ENCODE results near the gene MTFR1L. TPM values are rescaled to one million over a fixed set of nuclear protein-coding genes. Genes with fewer than 3 reads are reported as not detected.

The MTFR1L gene
- polyA plus RNA-seq, 2 of the 4 experiments (the other 2 are of a cell fraction) = 26.1 TPM

GRCh38 chr1:25871704-25872494 lies 52.1 kb downstream of the MTFR1L start:
- Histone ChIP-seq H3K27ac (peak overlapping the region; percentile 8 to 62; a peak in 3 of 6 replicates), H3K4me3 (no peak overlapping the region), H3K4me1 (peaks cover 58% of the 10 kb centered on the region), H3K9me3 (no peaks in the 10 kb centered on the region), H3K4me2 (peak overlapping the region; percentile 51)
- TF ChIP-seq BCL3 (IDR thresholded peaks at IDR 0.05) (no peak), ESRRA (IDR thresholded peaks at IDR 0.05; ENCODE audit: borderline replicate concordance, low read length) (no peak), ZC3H11A (IDR thresholded peaks at IDR 0.05) (no peak), KDM1A (IDR thresholded peaks at IDR 0.05; ENCODE audit: low read depth) (no peak), TP53 (CRISPR knock-in tag; IDR thresholded peaks at IDR 0.05) (no peak), FOSL2 (IDR thresholded peaks at IDR 0.05) (no peak), FOSL2 (CRISPR knock-in tag; IDR thresholded peaks at IDR 0.05) (no peak), ZFP36 (IDR thresholded peaks at IDR 0.05; ENCODE audit: borderline replicate concordance, partially characterized antibody) (peak; percentile 71)
- ATAC-seq (no peak), FAIRE-seq (no peak), DNase-seq (ENCODE audit: low read depth in 1 of 2, low spot score in 1 of 2) (no peak)
- WGBS (ENCODE audit: missing lambda C conversion rate) = 69% methylated on average over 9 of the region's 9 CpGs
- CTCF ChIA-PET = interaction anchor here (0.7 kb wide), 1 partner anchor 18 kb away, joined by 3 read pairs; no protein-coding TSS in a partner anchor
- POLR2A ChIA-PET = no interaction called here

- FAIRE-seq = no peak
Measured at GRCh38 chr1:25872713-25873112, 53.0 kb downstream of the MTFR1L start.

DNA sequence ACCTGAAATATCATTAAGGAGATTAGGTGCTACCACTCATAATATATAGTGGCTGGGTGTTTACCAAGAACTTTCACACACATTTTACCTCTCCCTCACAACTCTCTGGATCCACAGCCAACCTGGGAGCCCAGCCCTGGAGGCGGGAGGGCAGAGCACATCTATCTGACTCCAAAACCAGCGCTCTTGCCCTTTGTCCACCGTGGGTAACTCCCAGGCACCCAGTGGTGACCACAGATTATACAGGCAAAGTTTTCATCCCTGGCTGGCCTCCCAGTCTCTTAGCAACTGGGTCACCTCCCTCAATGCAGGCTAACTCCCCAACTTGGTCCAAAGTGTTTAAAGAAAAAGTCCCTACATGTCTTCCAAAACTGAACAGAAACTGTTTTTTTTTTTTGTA lies 53.4 kb downstream of the MTFR1L start:
- peak overlapping the region in 1 of 2 experiments; percentile 3; a peak in 1 of 6 replicates for H3K27ac ChIP-seq
- 81% methylated on average over 3 of the region's 3 CpGs for WGBS (ENCODE audit: missing lambda C conversion rate)
- H3K4me3 ChIP-seq = no peak overlapping the region
- H3K4me2 ChIP-seq = 0 out of 3 replicates have a peak overlapping the region, but pooled peaks have one; percentile 14
- DNase-seq (ENCODE audit: low read depth in 1 of 2, low spot score in 1 of 2) (no peak), FAIRE-seq (no peak), ATAC-seq (no peak)
- no peaks in the 10 kb centered on the region for H3K9me3 ChIP-seq
- ChIA-PET CTCF (no interaction called here), POLR2A (no interaction called here)
- peaks cover 45% of the 10 kb centered on the region for H3K4me1 ChIP-seq
- TF ChIP-seq NR3C1 (IDR thresholded peaks at IDR 0.05) (no peak), ZNF302 (CRISPR knock-in tag; IDR thresholded peaks at IDR 0.05) (no peak), TP53 (CRISPR knock-in tag; IDR thresholded peaks at IDR 0.05) (no peak), JUN (IDR thresholded peaks at IDR 0.05) (no peak), MAFK (IDR thresholded peaks at IDR 0.05; ENCODE audit: partially characterized antibody) (no peak), EHMT2 (IDR thresholded peaks at IDR 0.05; ENCODE audit: low read depth) (no peak), RAD21 (conservative IDR thresholded peaks at IDR 0.05 in 1 of 2, IDR thresholded peaks at IDR 0.05 in 1 of 2) (no peak), NFE2L2 (conservative IDR thresholded peaks at IDR 0.05; ENCODE audit: low read length) (no peak), ZC3H11A (IDR thresholded peaks at IDR 0.05) (no peak), EP300 (IDR thresholded peaks at IDR 0.05) (no peak)
- TF ChIP-seq, protein P1, sequence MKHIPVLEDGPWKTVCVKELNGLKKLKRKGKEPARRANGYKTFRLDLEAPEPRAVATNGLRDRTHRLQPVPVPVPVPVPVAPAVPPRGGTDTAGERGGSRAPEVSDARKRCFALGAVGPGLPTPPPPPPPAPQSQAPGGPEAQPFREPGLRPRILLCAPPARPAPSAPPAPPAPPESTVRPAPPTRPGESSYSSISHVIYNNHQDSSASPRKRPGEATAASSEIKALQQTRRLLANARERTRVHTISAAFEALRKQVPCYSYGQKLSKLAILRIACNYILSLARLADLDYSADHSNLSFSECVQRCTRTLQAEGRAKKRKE (CRISPR knock-in tag; IDR thresholded peaks at IDR 0.05; ENCODE audit: low read depth) = no peak

More at GRCh38 chr1:25872713-25873112, 53.0 kb downstream of the MTFR1L start:
- CTCF ChIA-PET = interaction anchor here (0.7 kb wide), 1 partner anchor 17 kb away, joined by 3 read pairs; no protein-coding TSS in a partner anchor
- POLR2A ChIA-PET = no interaction called here
- TF ChIP-seq HOXA7 (CRISPR knock-in tag; IDR thresholded peaks at IDR 0.05) (no peak), EHMT2 (IDR thresholded peaks at IDR 0.05; ENCODE audit: low read depth) (no peak)
- WGBS (ENCODE audit: missing lambda C conversion rate) = 88% methylated on average over 2 of the region's 2 CpGs
- DNase-seq (ENCODE audit: low read depth in 1 of 2, low spot score in 1 of 2) (no peak), ATAC-seq (no peak)
- Histone ChIP-seq H3K27ac (peak overlapping the region in 1 of 2 experiments; percentile 62; a peak in 1 of 6 replicates), H3K9me3 (no peaks in the 10 kb centered on the region), H3K4me3 (no peak overlapping the region), H3K4me1 (peaks cover 49% of the 10 kb centered on the region), H3K4me2 (no peak overlapping the region)
